NCI-H2196 (cell line): ENCODE results near the gene FRY.

Source experiments
- DNase-seq: peaks from one replicate; lab custom pipeline; 2025; ENCODE audit not compliant: unreplicated experiment; lab: John Stamatoyannopoulos, UW

FRY gene

DNA sequence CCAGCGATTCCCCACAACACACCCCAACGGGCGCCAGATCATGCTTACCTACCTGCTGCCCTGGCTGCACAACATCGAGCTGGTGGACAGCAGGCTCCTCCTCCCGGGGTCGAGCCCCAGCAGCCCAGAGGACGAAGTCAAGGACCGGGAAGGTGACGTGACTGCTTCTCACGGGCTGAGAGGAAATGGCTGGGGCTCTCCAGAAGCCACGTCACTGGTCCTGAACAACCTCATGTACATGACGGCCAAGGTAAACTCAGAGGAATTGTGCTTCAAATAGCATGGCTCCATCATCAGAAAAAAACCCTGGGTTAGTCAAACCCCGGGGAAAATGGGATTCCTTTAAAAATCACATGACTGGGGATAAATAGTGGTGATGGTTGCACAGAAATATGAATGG, 177.3 kb downstream of the FRY start:
- no peak for DNase-seq

DNA sequence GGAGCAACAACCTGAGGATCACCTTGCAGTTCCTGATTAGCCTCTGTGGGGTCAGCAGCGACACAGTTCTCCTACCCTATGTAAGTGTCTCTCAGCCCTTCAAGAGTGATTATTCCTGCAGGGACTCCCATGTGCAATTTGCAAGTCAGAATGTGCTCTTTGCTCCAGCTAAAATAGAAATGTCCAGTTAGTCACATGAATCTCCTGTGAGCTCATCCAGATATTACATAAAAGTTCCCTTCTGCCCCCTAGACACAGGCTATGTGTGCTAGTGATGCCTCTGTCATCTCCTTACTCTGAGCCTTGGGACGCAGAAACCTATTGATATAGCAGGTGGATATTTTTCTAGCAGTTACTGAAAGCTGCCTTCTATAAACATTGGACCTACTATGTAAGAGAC, 178.1 kb downstream of the FRY start:
- DNase-seq = no peak

DNA sequence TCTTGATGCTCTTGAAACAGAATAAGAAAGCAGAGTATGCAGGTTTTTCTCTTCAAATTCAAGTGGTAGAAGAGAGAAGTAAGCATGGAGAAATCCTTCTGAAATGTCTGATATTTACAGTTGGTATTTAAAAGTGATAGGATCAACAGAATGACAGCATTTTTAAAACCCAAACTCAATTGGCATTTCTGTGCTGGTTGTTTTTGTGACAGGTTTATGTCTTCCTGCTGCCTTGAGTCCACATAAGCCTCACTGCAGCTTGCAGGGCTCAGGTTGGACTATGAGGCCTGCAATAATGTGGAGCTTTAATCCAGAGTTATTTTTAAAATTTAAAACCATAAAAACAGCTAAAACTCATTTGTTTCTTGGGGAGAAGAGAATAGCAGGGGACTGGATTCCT, 178.5 kb downstream of the FRY start:
- no peak for DNase-seq

DNA sequence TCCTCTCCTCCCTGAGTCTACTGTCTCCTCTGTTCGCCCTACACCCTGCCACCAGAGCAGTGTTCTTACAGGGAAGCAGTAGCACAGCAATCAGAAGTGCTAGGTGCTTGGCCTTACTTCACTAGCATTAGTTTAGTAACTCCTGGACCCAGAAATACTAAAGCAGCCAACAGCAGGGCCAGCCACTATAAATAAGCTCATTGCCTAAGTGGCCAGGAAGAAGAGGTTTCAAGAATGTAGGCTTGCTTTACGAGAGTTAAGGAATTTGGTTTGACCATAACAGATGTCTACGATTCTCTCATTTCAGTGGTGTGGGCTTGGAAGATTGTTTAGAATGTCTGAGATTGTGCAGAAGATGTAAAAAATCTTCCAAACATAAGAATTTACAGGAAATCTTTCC, 180.2 kb downstream of the FRY start:
- DNase-seq = no peak

DNA sequence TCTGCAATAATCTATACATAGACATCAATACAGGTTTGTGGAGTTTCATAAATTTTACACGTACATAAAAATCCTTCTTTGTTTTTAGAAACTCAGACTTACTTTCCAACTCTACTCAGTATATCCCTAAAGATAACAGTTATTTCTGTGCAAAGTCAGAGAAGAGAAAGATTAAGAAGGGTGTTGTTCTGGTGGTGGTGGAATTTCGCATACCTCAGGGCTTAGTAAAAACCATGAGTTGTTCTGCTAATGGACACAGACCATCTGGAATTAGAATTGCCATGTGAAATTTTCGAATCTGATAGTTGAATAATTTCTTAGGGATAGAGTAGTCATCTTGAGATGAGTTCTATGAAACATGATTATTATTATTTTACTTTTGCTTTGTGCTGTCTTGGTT, 180.8 kb downstream of the FRY start:
- no peak for DNase-seq

DNA sequence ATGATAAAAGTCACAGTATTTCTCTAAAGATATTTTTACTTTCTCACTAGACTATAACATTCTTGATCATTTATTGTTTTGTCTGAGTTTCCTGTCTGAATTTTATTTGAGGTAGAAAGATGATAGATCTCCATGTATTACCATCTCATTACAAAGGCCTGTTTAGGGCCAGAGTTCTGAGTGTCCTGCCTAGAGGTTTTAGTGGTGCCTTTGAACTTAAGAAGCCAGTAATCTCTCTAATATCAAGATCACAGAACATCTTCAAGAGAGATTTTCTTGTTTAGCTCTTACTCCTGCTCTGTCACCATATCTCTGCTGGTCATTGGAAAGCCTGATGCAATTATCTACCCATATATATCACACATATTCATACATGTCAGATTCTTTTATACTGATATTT, 182.1 kb downstream of the FRY start:
- no peak for DNase-seq

DNA sequence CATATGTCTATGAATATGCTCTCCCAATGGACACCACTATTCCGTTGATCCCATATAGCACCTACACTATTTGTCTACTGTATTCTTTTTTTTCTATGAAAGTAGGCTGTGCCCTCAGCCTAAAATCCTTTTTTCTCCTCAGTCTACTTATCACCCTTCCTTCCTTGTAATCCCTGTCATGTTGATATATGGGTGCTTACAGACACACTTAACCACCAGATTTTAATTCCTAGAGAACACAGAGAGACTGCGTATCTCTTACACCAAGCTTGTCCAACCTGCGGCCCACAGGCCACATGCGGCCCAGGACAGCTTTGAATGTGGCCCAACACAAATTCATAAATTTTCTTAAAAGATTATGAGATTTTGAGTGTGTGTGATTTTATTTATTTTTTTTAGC, 182.5 kb downstream of the FRY start:
- DNase-seq = no peak

DNA sequence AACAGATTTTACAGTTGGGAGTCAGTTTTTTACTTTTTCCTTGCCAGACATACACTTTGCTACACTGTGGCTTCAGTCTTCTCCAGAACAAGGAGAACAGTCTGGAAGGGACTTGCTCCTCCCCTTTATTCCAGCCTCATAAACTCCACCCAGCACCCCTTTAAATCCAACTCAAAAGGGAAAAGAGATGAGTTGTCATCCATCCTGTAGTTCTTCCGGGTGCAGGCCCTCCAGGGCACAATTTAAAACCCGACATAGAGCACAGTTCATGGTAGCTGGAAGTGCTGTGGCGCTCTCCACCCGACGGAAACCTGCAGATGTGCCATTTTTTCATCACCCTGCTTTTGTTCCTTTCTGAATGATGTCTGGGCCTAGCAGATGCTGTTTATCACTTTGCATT, 184.7 kb downstream of the FRY start:
- no peak for DNase-seq

DNA sequence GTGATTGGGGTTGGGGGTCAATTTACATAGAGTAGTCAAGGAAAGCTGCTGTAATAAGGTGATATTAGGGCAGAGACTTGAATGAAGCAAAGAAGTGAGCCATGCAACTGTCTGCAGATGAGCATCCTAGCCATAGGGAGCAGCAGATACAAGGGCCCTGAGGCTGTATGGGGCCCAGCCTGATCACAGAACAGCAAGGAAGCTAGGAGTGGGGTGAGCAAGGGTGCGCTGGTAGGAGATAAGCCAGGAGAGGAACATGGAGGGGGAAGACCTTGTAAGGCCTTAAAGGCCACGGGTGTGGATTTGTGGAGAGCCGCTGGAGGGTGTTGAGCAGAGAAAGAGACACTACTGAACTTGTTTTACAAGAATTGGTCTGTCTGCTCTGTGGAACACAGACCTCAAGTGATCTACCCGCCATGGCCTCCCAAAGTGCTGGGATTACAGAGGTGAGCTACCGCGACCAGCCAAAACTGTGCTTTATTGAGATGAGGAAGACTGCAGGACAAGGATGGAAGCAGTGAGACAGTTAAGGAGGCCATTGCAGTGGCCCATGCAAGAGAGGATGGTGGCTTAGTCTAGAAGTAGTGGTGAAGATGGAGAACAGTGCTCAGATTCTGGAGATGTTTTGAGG, 190.6 kb downstream of the FRY start:
- no peak for DNase-seq

DNA sequence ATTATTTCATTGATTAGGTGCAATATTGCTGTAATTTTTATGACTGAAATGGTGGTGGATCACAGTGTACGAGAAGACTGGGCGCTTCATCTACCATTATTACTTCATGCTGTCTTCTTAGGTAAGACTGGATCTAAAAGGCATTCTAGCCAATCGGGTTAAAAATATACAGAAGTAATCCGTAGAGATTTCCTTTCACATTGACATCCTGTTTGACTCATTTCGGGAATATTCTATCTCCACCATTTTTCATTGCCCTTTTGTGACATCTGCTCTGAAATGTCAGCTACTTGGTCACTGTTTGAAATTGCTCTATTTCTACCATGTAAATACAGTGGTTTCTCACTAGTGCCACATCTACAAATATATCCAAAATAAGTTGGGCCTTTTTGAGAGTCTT, 193.3 kb downstream of the FRY start:
- no peak for DNase-seq

DNA sequence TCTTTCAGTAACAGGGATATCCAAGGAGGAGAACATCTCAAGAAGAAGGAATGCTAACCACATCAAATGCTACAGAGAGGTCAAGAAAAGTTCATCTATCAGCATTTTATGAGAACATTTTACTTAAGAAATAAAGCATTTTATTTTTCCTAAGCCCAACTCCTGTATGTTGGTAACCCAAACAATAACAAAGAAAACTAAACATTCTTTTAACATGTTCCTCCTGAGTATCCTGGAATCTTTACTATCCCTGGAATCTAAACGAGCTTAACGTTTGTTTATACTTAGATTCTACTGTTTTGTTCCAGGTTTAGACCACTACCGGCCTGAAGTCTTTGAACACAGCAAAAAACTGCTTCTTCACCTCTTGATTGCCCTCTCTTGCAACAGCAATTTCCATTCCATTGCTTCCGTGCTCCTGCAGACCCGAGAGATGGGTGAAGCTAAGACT, 193.9 kb downstream of the FRY start:
- DNase-seq = no peak

DNA sequence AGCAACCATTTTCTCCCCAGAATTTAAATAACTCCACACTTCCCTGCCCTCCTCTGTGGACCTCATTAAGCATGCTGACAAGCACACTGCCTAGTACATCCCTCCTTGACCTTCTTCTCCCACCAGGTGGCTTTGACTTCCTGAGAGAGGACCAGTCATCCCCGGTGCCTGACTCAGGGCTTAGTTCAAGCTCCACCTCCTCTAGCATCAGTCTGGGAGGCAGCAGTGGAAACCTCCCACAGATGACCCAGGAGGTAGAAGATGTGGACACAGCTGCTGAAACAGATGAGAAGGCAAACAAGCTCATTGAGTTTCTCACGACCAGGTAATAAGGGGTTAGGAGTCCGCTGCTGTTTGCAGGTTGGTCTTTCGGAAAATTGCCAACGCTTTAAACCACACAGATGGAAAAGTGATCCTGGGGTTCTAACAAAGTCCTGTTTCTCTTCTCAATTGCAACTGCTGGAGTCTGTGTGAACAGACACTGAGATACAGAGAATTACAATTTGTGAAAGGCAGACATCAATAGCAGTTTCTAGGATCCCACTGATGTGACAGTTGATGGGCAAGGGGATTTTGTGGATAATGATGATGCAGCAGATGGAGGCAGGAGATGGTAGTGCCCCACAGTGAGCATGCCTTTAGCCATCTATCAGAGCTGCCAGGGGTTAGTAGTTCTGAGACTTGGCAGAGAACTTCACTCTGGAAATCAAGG, 196.9 kb downstream of the FRY start:
- DNase-seq = peak; percentile 77

DNA sequence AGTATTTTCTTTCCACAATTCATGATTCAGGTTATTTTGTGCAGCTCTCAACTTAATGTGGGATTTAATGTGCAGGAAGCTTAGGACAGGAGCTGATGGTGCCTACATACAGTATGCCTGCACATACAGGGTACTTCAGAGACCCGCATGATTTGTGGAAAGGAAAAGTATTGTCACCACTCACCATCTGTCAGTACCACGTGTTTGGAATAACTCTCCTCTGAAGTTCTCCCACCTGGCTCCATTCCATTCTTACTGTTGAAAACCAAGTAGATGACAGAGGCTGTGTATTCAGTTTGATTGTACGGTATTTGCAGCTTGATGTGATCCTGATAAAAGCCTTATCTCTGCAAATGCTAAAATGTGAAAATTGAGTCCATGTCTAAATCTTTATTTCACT, 197.9 kb downstream of the FRY start:
- peak; percentile 13 for DNase-seq

DNA sequence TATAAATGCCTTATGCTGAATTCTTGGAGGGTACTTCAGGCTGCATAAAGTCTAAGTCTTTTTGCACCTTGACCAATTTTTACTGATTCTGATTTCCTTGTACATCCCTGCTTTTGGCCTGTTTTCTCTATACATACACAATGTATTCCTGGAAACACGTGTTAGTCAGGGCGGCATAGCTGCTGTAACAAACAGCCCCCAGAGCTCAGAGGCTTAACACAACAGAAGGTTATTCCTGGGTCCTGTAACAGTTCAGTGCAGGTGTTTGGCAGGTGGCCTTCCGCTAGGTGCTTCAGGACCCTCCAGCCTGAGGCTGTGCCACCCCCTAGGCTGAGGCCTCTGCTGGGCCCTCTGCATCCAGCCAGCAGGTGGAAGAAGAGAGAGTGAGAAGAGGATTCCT, 200.7 kb downstream of the FRY start:
- no peak for DNase-seq

DNA sequence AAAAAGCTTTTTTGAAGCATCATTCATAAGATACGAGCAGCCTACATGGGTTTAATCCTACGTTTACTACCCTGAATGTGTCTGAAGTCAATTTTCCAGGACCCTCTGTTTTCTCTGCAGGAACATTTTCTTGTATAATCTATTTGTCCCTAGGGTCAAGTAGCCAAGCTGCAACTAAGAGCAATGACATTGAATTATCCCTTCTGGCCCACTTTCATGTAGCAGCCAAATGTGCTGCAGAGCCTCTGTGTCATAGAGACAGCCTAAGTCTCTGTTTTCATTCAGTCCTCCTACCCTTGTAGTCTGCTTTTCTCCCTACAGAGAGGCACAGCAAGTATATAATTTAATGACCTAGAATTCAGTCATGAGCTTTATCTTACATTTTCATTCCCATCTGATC, 201.5 kb downstream of the FRY start:
- no peak for DNase-seq

DNA sequence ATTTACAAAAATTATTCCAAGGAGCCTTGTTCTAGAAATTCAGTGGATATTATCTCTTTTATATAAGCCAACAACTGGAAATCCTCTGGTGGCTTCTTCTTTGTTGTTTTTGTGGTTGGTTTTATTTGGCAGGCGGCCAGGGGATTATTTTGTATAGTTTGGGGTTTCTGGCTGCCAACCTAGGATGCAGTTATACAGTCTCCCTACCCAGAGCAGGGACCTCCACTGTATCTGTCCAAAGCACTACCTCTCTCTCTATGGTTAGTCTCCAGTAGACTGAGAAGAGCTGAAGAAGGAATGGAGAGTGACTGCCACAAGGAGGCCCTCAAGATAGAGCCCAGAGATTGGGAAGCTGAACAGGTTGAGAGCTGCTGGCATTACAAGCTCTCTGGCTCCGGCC, 203.3 kb downstream of the FRY start:
- DNase-seq = no peak

DNA sequence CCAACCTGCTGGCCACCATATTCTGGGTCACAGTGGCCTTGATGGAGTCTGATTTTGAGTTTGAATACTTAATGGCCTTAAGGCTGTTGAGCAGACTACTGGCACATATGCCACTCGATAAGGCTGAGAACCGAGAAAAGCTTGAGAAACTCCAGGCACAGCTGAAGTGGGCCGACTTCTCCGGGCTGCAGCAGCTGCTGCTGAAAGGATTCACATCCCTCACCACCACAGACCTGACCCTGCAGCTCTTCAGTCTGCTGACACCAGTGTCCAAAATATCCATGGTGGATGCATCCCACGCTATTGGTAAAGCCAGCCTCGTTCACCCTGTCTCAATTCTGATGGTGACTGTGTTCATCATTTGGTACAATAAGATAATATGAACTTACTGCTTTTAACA, 206.1 kb downstream of the FRY start:
- no peak for DNase-seq

DNA sequence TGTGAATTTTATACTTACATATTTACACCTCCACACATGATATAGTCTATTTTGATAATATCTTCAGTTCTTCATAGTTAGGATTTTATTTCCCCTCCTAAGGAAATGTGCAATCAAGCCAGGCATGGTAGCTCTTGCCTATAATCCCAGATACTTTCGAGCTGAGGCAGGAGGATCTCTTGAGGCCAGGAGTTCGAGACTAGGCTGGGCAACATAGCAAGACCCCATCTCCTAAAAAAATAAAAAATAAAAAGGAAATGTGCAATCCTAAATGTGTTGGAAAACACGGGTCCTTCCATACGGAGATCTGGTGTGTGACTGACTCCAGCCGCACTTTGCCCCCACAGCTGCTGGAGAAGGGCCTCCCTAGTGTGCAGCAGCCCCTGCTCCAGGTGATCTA, 212.1 kb downstream of the FRY start:
- DNase-seq = no peak

DNA sequence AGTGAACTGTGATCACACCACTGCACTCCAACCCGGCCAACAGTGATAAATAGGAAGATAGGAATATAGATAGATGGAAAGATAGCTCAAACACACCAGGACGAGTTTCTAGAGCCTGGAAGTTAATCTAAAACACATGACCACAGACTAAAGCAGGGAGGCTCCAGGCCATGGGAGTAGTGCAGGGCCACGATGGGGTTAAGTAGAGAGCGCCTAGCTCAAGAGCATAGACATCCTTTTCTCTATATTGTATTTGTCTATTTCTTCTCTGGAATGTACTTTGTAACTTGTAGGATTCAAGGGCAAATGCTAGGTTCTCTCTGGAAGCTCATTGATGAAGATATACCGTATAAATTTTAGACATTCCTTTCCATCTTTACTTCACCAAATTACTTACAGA, 214.0 kb downstream of the FRY start:
- DNase-seq = no peak

DNA sequence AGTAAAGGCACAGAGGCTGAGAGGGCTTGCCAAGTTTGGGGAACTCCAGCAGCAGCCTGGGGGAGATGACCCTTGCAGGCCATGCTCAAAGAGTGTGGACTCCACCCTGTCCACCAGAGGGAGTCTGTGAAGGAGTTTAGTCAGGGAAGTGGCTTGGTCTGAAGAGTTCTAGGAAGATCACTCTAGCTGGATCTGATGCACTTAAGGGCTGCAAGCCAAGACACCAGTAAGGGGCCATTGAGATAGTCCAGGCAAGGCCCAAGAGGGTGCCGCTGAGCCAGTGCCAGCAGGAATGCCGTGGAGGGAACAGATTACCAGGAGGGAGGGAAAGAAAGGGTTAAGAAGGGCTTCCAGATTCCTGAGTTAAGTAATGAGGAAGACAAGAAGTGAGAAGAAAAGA, 214.9 kb downstream of the FRY start:
- peak; percentile 37 for DNase-seq

DNA sequence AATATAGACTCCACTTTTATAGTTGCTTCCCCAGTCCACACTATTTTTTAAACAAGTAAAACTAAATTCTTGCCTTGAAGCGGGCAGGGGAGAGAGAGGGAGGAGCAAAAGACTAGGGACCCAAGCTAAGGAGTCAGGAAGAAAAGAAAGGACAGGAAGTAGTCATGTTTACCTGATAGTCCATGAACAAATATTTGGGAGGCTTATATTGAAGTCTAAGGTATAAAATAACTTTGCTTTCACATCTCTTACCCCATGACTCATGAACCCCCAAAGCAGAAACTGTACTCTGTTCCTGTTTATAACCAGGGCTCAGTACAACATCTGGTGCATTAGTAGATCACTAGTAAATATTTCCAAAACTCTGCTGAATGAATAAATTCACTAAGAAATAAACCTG, 216.3 kb downstream of the FRY start:
- no peak for DNase-seq

DNA sequence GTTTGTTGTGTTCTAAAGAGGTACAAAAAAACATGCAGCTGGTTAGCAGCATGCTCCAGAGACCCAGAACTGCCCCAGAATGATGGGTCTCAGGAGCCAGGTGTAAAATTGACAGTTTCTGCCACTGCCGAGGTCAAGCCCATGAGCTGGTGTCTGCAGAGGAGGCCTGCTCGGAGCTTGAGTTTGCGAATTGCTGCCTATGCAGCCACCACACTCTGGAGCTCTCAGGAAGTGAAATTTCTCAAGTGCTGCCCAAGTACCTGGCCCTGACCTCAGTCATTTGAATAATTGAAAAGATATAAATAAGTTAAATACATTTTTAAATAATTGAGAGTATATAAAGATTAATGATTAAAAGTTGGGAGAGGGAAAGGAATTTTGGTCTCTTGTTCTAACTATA, 217.2 kb downstream of the FRY start:
- no peak for DNase-seq

DNA sequence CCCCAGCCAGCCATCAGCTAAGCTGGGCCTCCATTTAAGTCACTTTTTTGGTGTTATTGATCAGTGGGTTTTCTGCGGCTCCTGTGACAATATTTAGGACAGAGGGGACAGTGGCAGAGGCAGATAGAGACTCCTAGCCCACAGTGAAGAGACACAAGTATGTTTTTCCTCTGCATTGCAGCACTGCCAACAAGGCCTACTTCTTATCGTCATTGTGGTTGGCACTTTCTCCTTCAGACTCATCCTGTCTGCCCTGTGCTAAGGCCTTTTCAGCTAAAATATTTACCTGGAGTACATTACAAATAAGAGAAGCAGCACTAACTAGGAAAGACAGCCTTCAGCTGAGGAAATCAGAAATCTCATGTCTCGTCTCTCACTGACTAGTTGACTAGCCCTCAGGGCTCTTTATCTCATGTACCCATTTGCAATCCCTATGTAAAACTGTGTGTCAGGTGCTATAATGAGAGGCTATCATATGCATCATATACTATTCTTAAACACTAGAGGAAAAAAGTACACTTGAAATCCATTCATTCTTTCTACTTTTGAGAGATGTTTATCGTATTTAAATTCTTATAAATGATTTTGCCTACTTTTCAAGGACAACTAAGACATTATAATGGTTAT, 221.4 kb downstream of the FRY start:
- no peak for DNase-seq
